Right kidney (tissue), 1 donor: ENCODE results near the gene ASIC5.

ENCODE experiments used
- DNase-seq: peaks from one replicate; pipeline ENCODE4 v3.0.0-alpha.2; 2016

ASIC5 gene

GRCh38 chr4:155881555-155881954, 15.5 kb upstream of the ASIC5 start:
- DNase-seq: no peak

- DNase-seq: no peak
These were observed 13.7 kb upstream of the ASIC5 start for GRCh38 chr4:155879767-155880166.

- DNase-seq: no peak
These were observed 12.5 kb upstream of the ASIC5 start for GRCh38 chr4:155878611-155879010.

- no peak for DNase-seq
These were observed 11.9 kb upstream of the ASIC5 start for GRCh38 chr4:155877971-155878370.

- DNase-seq: no peak
These were observed 9.8 kb upstream of the ASIC5 start for GRCh38 chr4:155875878-155876277.

- DNase-seq: no peak
These were observed 10.2 kb downstream of the ASIC5 start for GRCh38 chr4:155855897-155856296.

- no peak for DNase-seq
These were observed 11.4 kb downstream of the ASIC5 start for GRCh38 chr4:155854582-155855226.

GRCh38 chr4:155853189-155853588, 12.9 kb downstream of the ASIC5 start:
- DNase-seq: no peak

- DNase-seq: no peak
These were observed 17.0 kb downstream of the ASIC5 start for GRCh38 chr4:155849042-155849441.

GRCh38 chr4:155846929-155847328, 19.1 kb downstream of the ASIC5 start:
- no peak for DNase-seq

GRCh38 chr4:155842080-155842479, 24.0 kb downstream of the ASIC5 start:
- DNase-seq: no peak

GRCh38 chr4:155837203-155837796, 28.8 kb downstream of the ASIC5 start:
- no peak for DNase-seq

- DNase-seq: no peak
These were observed 33.4 kb downstream of the ASIC5 start for GRCh38 chr4:155832664-155833063.

- DNase-seq: no peak
These were observed 37.4 kb downstream of the ASIC5 start for GRCh38 chr4:155828628-155829027.

- no peak for DNase-seq
These were observed 43.5 kb downstream of the ASIC5 start for GRCh38 chr4:155822572-155822971.

- no peak for DNase-seq
These were observed 45.1 kb downstream of the ASIC5 start for GRCh38 chr4:155820887-155821518.

- DNase-seq: no peak
These were observed 47.0 kb downstream of the ASIC5 start for GRCh38 chr4:155819066-155819465.

GRCh38 chr4:155818639-155819038, 47.4 kb downstream of the ASIC5 start:
- no peak for DNase-seq

- no peak for DNase-seq
These were observed 55.0 kb downstream of the ASIC5 start for GRCh38 chr4:155811083-155811482.

GRCh38 chr4:155809835-155810234, 56.2 kb downstream of the ASIC5 start:
- DNase-seq: peak; percentile 26

GRCh38 chr4:155807021-155807420, 59.1 kb downstream of the ASIC5 start:
- DNase-seq: no peak

- DNase-seq: no peak
These were observed 61.1 kb downstream of the ASIC5 start for GRCh38 chr4:155805016-155805415.

GRCh38 chr4:155802190-155802959, 63.7 kb downstream of the ASIC5 start:
- DNase-seq: no peak
